GM19397 (cell line): Measurements from ENCODE around the gene COG2.
"Not testable (repeated sequence)": the region's sequence is repeated elsewhere in the genome, so short reads cannot be mapped to it uniquely, and the experiment has no call there.

Experiments used
- ATAC-seq: cut with Tn5 transposase; IDR thresholded peaks from one replicate; pipeline ENCODE4 v1.9.1; 2021; ENCODE audit warnings: mild to moderate bottlenecking, moderate library complexity; ENCODE audit not compliant: unreplicated experiment

The COG2 gene

DNA sequence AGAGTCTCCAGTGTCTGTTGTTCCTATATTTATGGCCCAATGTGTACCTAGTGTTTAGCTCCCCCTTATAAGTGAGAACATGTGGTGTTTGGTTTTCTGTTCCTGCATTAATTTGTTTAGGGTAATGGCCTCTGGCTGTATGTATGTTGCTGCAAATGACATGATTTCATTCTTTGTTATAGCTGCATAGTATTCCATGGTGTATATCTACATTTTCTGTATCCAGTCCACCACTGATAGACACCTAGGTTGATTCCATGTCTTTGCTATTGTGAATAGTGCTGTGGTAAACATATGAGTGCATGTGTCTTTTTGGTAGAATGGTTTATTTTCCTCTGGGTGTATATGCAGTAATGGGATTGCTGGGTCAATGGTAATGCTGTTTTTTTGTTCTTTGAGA is 56.7 kb downstream of the COG2 start:
- not testable (repeated sequence) for ATAC-seq

GRCh38 chr1:230699716-230700115 is 57.4 kb downstream of the COG2 start:
- ATAC-seq, result no peak

DNA sequence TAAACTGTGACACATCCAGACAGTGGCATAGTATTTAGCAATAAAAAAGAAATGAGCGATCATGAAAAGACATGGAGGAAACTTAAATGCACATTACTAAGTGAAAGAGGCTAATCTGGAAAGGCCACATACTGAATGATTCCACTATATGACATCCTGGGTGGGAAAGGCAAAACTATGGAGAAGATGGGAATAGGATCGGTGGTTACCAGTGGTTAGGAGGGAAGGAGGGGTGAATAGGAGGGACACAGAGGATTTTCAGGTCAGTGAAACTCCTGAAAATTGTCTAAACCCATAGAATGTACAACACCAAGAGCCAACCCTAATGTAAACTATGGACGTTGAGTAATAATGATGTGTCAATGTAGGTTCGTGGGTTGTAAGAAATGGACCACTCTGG is 57.9 kb downstream of the COG2 start:
- no peak for ATAC-seq

GRCh38 chr1:230701434-230701833 is 59.2 kb downstream of the COG2 start:
- ATAC-seq, result no peak

DNA sequence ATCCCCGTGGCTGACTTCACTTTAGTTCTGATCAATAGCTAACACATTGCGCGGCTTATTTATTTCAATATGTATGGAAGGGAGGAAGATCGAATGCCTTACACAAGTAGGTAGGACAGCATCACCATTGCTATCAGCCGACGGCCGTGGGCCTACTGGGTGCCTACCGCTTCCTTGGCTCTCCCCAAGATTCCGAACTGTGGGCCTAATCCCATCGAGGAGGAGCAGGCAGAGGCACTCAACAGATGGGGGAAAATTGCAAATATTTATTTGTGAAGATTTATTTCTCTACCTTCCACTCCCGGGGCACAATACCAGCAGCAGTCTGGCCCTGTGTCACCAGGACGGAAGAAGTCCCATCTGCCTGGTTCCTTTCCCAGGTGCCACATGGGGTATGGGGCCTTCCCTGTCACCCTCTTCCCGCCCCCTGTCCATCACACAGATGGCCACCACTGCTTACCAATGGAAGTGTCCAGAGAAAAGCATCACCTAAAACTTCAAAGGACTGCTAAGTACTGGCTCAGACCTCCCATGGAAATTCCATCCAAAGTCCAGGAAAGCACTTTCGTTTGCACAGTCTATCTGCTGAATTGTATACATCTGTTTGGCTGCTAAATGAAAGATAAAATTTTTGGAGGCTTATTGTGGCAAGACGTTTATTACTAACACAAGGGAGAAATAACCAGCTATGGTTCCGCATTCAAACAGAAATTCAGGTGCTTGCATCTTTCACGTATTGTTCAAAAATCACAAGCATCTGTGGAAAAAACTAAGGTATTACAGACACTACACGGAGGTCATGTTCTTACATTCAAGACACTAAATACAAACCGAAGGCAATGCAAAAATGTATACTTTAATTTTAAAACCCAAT is 59.9 kb downstream of the COG2 start:
- ATAC-seq, result no peak

- no peak for ATAC-seq
Measured at GRCh38 chr1:230702934-230703678, 60.8 kb downstream of the COG2 start.

DNA sequence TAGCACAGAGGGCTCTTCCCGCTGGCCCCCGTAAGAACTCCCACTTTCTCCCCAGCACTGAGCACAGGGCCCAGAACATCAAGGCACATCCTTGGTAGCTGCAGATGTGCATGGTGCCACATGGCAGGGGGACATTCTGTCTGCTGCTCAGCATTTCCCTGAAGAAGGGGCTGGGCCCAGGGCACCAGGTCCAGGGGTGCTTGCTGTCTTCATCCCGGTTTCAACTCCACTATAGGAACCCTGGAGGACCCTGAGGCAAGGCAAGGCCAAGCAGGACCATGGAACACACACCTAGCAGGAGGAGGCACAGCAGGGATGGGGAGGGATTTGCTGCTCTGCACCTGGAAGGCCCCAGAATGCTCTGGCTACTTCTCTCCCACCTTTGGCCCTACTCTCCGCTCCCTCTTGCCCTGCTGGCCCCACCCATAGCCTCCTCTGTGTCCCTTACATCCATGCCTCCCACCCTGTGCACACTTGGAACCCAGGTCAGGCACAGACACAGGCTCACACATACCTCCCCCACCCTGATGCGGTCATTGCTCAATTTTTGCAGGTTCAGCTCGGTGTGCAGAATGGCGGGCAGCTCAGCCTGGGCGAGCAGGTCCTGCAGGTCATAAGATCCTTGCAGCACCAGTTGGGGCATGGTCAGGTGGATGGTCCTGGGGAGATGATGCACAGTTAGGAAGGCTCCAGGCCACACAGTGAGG is 61.6 kb downstream of the COG2 start:
- ATAC-seq, result no peak

DNA sequence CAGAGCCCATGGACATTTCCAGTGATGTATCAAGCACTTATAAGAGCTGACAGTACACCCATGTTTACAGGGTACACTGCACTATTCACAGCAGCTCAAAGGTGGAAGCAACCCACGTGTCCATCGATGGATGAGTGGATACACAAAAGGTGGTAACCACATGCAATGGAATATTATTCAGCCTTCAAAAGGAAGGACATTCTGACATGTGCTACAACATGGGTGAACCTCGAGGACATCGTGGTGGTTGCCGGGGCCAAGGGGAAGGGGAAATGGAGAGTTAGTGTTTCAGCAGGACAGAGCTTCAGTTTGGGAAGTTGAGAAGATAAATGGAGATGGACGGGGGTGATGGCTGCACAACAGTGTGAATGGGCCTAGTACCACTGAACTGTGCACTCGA is 62.5 kb downstream of the COG2 start:
- no peak for ATAC-seq

GRCh38 chr1:230705289-230706019 is 63.2 kb downstream of the COG2 start:
- ATAC-seq, result no peak

GRCh38 chr1:230706020-230706699 is 63.9 kb downstream of the COG2 start:
- no peak for ATAC-seq

DNA sequence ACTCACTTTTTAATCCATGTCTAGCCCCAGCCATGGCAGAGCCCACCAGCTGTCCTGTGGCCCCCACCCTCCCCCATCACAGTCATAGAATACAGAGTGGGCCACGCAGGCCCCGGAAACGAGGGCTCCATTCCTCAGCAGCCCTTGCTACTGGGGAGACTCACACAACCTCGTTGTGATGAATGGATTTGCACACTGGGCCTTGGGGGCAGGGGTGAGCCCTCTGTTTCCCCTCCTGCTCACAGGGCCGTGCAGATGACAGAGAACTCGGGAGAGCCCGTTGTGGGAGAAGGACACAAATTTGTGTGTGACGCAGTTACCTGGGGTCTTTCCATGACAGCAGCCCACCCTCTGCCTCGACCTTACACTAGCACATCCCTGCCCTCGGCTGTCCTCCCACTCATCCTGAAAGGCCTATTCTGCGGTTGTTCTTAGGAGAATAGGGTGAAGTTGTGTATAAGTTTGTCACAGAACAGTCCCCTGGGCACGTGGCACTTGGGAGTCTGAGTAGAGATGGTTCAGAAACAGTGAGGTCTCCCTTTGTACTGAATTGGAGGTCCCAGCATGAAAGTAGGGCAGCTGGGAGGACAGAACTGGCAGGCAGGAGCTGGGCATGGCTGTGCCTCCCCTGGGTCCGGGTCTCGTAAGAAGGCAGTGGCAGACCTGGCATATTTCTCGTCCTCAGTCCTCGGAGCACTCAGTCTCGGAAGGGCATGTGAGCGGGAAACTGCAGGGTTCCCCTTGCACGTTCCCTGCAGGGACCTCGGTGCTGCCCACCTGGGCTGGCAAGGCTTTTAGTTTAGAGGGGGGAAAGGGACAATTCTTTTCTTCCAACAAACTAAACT is 64.8 kb downstream of the COG2 start:
- ATAC-seq, result no peak

- ATAC-seq, result no peak
Measured at GRCh38 chr1:230707732-230708630, 65.7 kb downstream of the COG2 start.

DNA sequence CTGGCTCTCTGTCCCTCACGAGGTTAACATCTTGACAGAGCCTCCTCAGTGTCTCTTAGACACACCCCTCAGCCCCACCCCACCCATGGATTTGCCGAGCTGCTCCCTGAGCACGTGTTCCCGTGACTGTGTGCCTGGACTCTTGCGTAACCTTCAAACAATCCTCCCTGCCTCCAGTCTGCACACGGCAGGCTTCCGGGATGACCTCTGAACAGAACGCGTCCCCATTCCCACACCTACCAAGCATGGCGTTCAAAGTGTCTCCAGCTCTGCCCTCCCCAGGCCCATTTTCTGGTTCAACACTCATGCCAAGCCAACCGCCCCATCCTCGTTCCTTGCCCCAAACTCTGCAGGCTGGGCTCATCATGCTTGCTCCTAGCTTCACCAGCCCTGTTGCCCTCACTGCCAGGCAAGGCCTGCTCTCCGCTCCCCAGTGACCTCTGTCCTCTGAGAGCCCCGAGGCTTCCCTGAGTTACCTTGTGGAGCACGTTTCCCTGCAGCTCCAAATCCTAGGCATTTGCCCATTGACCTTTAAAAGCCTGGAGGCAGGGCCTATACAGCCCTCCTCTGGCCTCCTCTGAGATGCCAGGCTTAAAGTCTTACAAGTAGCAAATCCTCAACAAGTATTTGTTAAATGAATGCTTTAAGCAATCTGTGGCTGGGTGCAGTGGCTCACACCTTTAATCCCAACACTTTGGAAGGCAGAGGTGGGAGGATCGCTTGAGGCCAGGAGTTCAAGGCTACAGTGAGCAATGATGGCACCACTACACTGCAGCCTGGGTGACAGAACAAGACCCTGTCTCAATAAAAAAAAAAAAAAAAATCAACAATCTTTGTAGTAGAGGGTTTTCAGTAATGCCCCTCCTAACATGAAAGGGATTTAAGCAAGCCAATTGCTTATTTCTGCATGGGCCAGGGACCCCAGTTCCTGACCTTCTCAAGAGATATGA is 66.6 kb downstream of the COG2 start:
- ATAC-seq, result no peak

GRCh38 chr1:230709619-230710542 is 67.6 kb downstream of the COG2 start:
- ATAC-seq, result no peak

DNA sequence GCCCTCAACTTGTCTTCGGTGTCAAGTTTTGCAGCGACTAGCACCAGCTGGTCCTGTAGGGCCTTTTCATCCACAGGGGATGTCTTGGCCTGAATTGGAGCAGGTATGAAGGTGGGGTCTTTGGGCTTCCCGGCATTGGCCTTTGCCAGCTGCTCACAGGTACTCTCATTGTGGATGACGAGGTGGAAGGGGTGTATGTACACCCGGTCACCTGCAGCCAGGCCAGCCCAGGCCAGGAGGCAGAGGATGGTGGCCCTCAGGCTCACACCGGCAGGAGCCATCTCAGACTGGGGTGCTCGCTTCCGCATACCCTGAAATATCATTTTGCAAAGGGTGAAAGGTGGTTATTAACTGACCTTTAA is 68.2 kb downstream of the COG2 start:
- ATAC-seq, result no peak

GRCh38 chr1:230711245-230711644 is 69.0 kb downstream of the COG2 start:
- no peak for ATAC-seq
